OCI-LY7 (cell line): ENCODE data around the gene ZNF232. TPM values are rescaled to one million over a fixed set of nuclear protein-coding genes. Genes with fewer than 3 reads are reported as not detected.
"Not testable (repeated sequence)": the region's sequence is repeated elsewhere in the genome, so short reads cannot be mapped to it uniquely, and the experiment has no call there.

ENCODE experiments used
- BruUV-seq: library from RNA; stranded (reverse); fragments of 400-500 nt; replicated peaks from 2 replicates; lab custom pipeline; 2021; lab: Mats Ljungman, UMichigan
- CTCF ChIA-PET: fragments of 300-600 bp; sonication (Branson Sonifier 250); formaldehyde crosslinking; loops from one replicate; lab custom pipeline; 2022; ENCODE audit warnings: antibody characterized with exemption; ENCODE audit not compliant: unreplicated experiment; lab: Charles Lee
- POLR2A ChIA-PET: fragments of 300-600 bp; sonication (Branson Sonifier 250); formaldehyde crosslinking; loops from one replicate; lab custom pipeline; 2022; ENCODE audit warnings: antibody characterized with exemption; lab: Charles Lee
- DNase-seq: peaks from one replicate; pipeline ENCODE4 v3.0.0-alpha.2; 2015; ENCODE audit warnings: low spot score
- H2AFZ ChIP-seq: fragments of 200-600 bp; sonication (generic), shearing (Covaris generic); 2 replicates; pipeline ENCODE4 v1.6.1; 2014; ENCODE audit warnings: mild to moderate bottlenecking, antibody characterized with exemption, low read length, moderate library complexity
- H3K27ac ChIP-seq: fragments of 200-600 bp; sonication (generic); 2 replicates; pipeline ENCODE4 v1.5.1; 2014; ENCODE audit warnings: mixed run types, low read depth, mild to moderate bottlenecking, moderate library complexity, low read length, inconsistent platforms; ENCODE audit not compliant: poor library complexity, severe bottlenecking
- H3K36me3 ChIP-seq: fragments of 200-600 bp; sonication (generic); 2 replicates; pipeline ENCODE4 v1.6.1; 2014; ENCODE audit warnings: mild to moderate bottlenecking, antibody characterized with exemption, low read length, moderate library complexity, mixed read lengths; ENCODE audit not compliant: insufficient read depth
- H3K4me1 ChIP-seq: fragments of 200-600 bp; sonication (generic); 2 replicates; pipeline ENCODE4 v1.5.1; 2014; ENCODE audit warnings: mild to moderate bottlenecking, low read length; ENCODE audit not compliant: insufficient read depth, poor library complexity, severe bottlenecking
- H3K4me2 ChIP-seq: fragments of 200-600 bp; sonication (generic); 2 replicates; pipeline ENCODE4 v1.6.1; 2014; ENCODE audit warnings: mild to moderate bottlenecking, low read length
- H3K4me3 ChIP-seq: fragments of 200-600 bp; sonication (generic); 2 replicates; pipeline ENCODE4 v1.5.1; 2014; ENCODE audit warnings: mild to moderate bottlenecking, low read depth, low read length; ENCODE audit not compliant: poor library complexity, severe bottlenecking
- H3K79me2 ChIP-seq: fragments of 200-600 bp; sonication (generic); 2 replicates; pipeline ENCODE4 v1.6.1; 2016; ENCODE audit warnings: low read depth, mild to moderate bottlenecking, low read length, moderate library complexity, mixed read lengths; ENCODE audit not compliant: insufficient read depth
- H3K9me2 ChIP-seq: fragments of 200-600 bp; sonication (generic); 2 replicates; pipeline ENCODE4 v1.6.1; 2016; ENCODE audit warnings: mild to moderate bottlenecking, low read length, mixed read lengths; ENCODE audit not compliant: insufficient read depth
- H3K9me3 ChIP-seq: fragments of 200-600 bp; sonication (generic); 2 replicates; pipeline ENCODE4 v1.6.1; 2014; ENCODE audit warnings: mild to moderate bottlenecking, mixed run types, low read length, mixed read lengths
- H4K20me1 ChIP-seq: fragments of 200-600 bp; sonication (generic); 2 replicates; pipeline ENCODE4 v1.6.1; 2014; ENCODE audit warnings: mild to moderate bottlenecking, antibody characterized with exemption, low read length, moderate library complexity, mixed read lengths; ENCODE audit not compliant: insufficient read depth
- CTCF ChIP-seq: fragments of 200-600 bp; sonication (generic); conservative IDR thresholded peaks from 2 replicates; pipeline ENCODE4 v1.5.1; 2014; ENCODE audit warnings: mild to moderate bottlenecking, antibody characterized with exemption, low read length, moderate library complexity, mixed read lengths
- EZH2phosphoT487 ChIP-seq: fragments of 200-600 bp; sonication (generic); IDR thresholded peaks from 2 replicates; pipeline ENCODE4 v1.6.1; 2018; ENCODE audit warnings: low read depth, borderline replicate concordance, mild to moderate bottlenecking, mixed run types, antibody characterized with exemption, low read length, moderate library complexity, mixed read lengths
- intact Hi-C: fragments of 100-400 bp; cut with micrococcal nuclease; formaldehyde crosslinking; loops from one replicate; pipeline ENCODE4 v1.10.0; 2022; ENCODE audit not compliant: unreplicated experiment
- total RNA-seq, 2 experiments: library from RNA; depleted of rRNA in 1 of 2; stranded (reverse); fragments of >200 nt in 1 of 2; shearing (Covaris generic) in 1 of 2; gene quantifications; 2 replicates each; pipeline ENCODE4 v1.2.3, GENCODE V29; 2014 to 2022

ZNF232 gene
- total RNA-seq, 2 experiments from 2014 or later, result 21.3 to 28.3 TPM

- H3K36me3 ChIP-seq, result no peaks in the 10 kb centered on the region
- H3K4me2 ChIP-seq, result no peak overlapping the region
- intact Hi-C loops, result no loop called here
- no peaks in the 10 kb centered on the region for H3K9me3 ChIP-seq
- H3K27ac ChIP-seq, result no peak overlapping the region
- TF ChIP-seq CTCF, result no peak
- no peak for TF ChIP-seq EZH2phosphoT487
- no peaks in the 10 kb centered on the region for H3K4me1 ChIP-seq
- ChIA-PET CTCF (no interaction called here), POLR2A (no interaction called here)
- H3K4me3 ChIP-seq, result no peak overlapping the region
- no peak overlapping the region for H2AFZ ChIP-seq
- no TSS peak for BruUV-seq
- no peaks in the 10 kb centered on the region for H3K9me2 ChIP-seq
- no peaks in the 10 kb centered on the region for H4K20me1 ChIP-seq
- H3K79me2 ChIP-seq, result no peaks in the 10 kb centered on the region
- DNase-seq, result no peak
These were observed 27.7 kb upstream of the ZNF232 start for GRCh38 chr17:5139458-5139732.

- Histone ChIP-seq H3K4me3 (no peak overlapping the region), H3K9me2 (no peaks in the 10 kb centered on the region), H2AFZ (no peak overlapping the region), H3K4me1 (no peaks in the 10 kb centered on the region), H3K9me3 (no peaks in the 10 kb centered on the region), H3K27ac (no peak overlapping the region), H3K4me2 (no peak overlapping the region), H3K36me3 (no peaks in the 10 kb centered on the region), H3K79me2 (no peaks in the 10 kb centered on the region), H4K20me1 (no peaks in the 10 kb centered on the region)
- intact Hi-C loops, result no loop called here
- POLR2A ChIA-PET, result no interaction called here
- CTCF ChIA-PET, result no interaction called here
- TF ChIP-seq EZH2phosphoT487, result no peak
- no peak for TF ChIP-seq CTCF
- no TSS peak for BruUV-seq
- no peak for DNase-seq
These were observed 27.2 kb upstream of the ZNF232 start for GRCh38 chr17:5138616-5139457.

- H3K4me2 ChIP-seq, H3K4me3 ChIP-seq, intact Hi-C loops, H4K20me1 ChIP-seq, H3K27ac ChIP-seq, H2AFZ ChIP-seq, H3K79me2 ChIP-seq, POLR2A ChIA-PET, CTCF ChIA-PET, H3K9me3 ChIP-seq, BruUV-seq, DNase-seq, H3K36me3 ChIP-seq, H3K4me1 ChIP-seq, H3K9me2 ChIP-seq: not testable (repeated sequence)
These were observed 26.5 kb upstream of the ZNF232 start for GRCh38 chr17:5138198-5138544.

GRCh38 chr17:5137511-5138197 lies 26.0 kb upstream of the ZNF232 start:
- H3K4me1 ChIP-seq, DNase-seq: not testable (repeated sequence)

More at GRCh38 chr17:5137511-5138197, 26.0 kb upstream of the ZNF232 start:
- H2AFZ ChIP-seq, intact Hi-C loops, H4K20me1 ChIP-seq, H3K9me2 ChIP-seq, BruUV-seq, H3K4me3 ChIP-seq, POLR2A ChIA-PET, H3K9me3 ChIP-seq, H3K4me2 ChIP-seq, CTCF ChIA-PET, H3K27ac ChIP-seq, H3K79me2 ChIP-seq, H3K36me3 ChIP-seq: not testable (repeated sequence)
